Regular cardiac myocyte (primary cell): ENCODE measurements around the gene COA1. TPM values are rescaled to one million over a fixed set of nuclear protein-coding genes. Genes with fewer than 3 reads are reported as not detected.

Source experiments
- total RNA-seq: library from RNA; depleted of rRNA; stranded (reverse); fragments of >200 nt; gene quantifications from 2 replicates; pipeline ENCODE4 v1.2.3, GENCODE V29; 2014

COA1 gene, protein sequence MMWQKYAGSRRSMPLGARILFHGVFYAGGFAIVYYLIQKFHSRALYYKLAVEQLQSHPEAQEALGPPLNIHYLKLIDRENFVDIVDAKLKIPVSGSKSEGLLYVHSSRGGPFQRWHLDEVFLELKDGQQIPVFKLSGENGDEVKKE
- 36.6 and 50.0 TPM in 2 replicates for total RNA-seq

GRCh38 chr7:43729214-43729923 lies at the start of gene COA1:
Gene COA1 (minus strand): TSS chr7:43729523. CDS start chr7:43648614, 80,909 bp downstream.

DNA sequence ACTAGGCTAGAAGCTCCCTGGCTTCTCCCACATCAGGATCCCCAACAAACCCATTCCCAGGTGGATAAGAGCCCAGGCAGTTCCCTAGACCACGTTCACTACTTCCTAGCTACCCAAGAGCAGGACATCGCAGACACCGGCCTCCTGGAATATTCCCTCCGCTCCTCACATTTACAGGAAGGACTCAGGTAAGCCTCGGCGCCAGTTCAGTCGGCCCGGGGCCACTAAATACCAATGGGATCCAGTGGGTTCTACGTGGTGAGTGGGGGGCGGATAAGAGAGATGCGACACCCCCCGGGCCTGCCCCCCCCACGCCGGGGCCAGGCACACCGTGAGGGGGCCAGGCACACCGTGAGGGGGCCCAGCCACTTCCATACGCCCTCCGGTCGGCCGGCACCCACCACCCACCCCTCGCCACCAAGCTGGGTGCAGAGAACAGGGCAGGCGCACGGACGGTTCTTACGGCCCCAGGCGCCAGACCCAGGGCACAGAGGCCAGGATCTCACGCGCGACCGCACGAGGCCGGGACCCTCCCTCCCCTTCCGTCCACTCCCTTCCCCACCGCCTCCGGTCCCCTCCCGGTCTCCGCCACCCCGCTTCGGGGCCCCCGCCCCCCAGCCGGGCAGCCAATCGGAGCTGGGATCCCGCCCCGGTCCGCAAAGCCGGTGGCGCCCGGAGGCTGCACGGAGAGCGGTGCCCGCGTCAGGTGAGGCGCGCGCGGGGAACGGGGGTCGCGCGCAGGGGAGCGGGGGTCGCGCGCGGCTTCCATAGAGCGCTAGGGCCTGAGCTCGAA lies 28.9 kb upstream of the COA1 start, which contains the start of gene BLVRA:
Gene BLVRA, plus strand, starts transcription at position 652 of the 793 bp plus-strand sequence. CDS start 12,479 bp downstream, outside the sequence.

Other genes starting within 250 kb of the COA1 start
- gene STK17A, start 146.4 kb downstream of the COA1 start, total RNA-seq = 87.4 and 94.4 TPM in 2 replicates
- gene BLVRA, start 29.2 kb upstream of the COA1 start, total RNA-seq = 31.9 and 40.5 TPM in 2 replicates
- 70.8 and 75.0 TPM in 2 replicates for gene MRPS24, start 140.0 kb upstream of the COA1 start, total RNA-seq
- gene URGCP, start 177.1 kb upstream of the COA1 start, total RNA-seq = 27.6 and 31.6 TPM in 2 replicates
- gene UBE2D4, start 196.9 kb upstream of the COA1 start, total RNA-seq = 5.4 and 17.8 TPM in 2 replicates